SU-DHL-6 (cell line): ENCODE measurements around the gene CARD10.

Source experiments
- H2AFZ ChIP-seq: fragments of 200-600 bp; sonication (generic); 2 replicates; pipeline ENCODE4 v1.6.1; 2014; ENCODE audit warnings: low read depth, mild to moderate bottlenecking, moderate library complexity, mixed read lengths, antibody characterized with exemption, low read length; ENCODE audit not compliant: severe bottlenecking
- H3F3A ChIP-seq: fragments of 200-600 bp; shearing (Covaris generic); 2 replicates; pipeline ENCODE4 v1.6.0; 2016; ENCODE audit warnings: antibody characterized with exemption, mild to moderate bottlenecking; ENCODE audit not compliant: insufficient read depth
- H3K27ac ChIP-seq: fragments of 200-600 bp; sonication (generic); 2 replicates; pipeline ENCODE4 v1.5.1; 2016; ENCODE audit warnings: low read depth, mild to moderate bottlenecking, low read length, moderate library complexity, mixed read lengths
- H3K27me3 ChIP-seq: fragments of 200-600 bp; sonication (generic), shearing (Covaris generic); 2 replicates; pipeline ENCODE4 v1.6.0; 2014; ENCODE audit warnings: mild to moderate bottlenecking, low read length
- H3K36me3 ChIP-seq: fragments of 200-600 bp; sonication (generic); 2 replicates; pipeline ENCODE4 v1.6.1; 2014; ENCODE audit warnings: mild to moderate bottlenecking, low read length, mixed read lengths
- H3K4me2 ChIP-seq: fragments of 300-600, 200-600 bp; shearing (Covaris generic), sonication (generic); 2 replicates; pipeline ENCODE4 v1.6.0; 2014; ENCODE audit warnings: low read length, low read depth, mild to moderate bottlenecking; ENCODE audit not compliant: poor library complexity, severe bottlenecking
- H3K4me3 ChIP-seq: fragments of 200-600 bp; sonication (generic); 2 replicates; pipeline ENCODE4 v1.5.1; 2014; ENCODE audit warnings: antibody characterized with exemption, low read length, mild to moderate bottlenecking, mixed read lengths; ENCODE audit not compliant: insufficient read depth, poor library complexity, severe bottlenecking
- H3K79me2 ChIP-seq: fragments of 200-600 bp; sonication (generic); 2 replicates; pipeline ENCODE4 v1.6.1; 2014; ENCODE audit warnings: mild to moderate bottlenecking, low read length, moderate library complexity; ENCODE audit not compliant: insufficient read depth
- H3K9ac ChIP-seq: fragments of 200-600 bp; sonication (generic); 2 replicates; pipeline ENCODE4 v1.7.0; 2014; ENCODE audit warnings: mild to moderate bottlenecking, low read length
- H3K9me2 ChIP-seq: fragments of 200-600 bp; sonication (generic); replicated peaks from 2 replicates; pipeline ENCODE4 v1.6.1; 2014; ENCODE audit warnings: low read length; ENCODE audit not compliant: insufficient read depth
- H3K9me3 ChIP-seq: fragments of 200-600 bp; sonication (generic); 2 replicates; pipeline ENCODE4 v1.6.1; 2014; ENCODE audit warnings: low read length, mixed read lengths; ENCODE audit not compliant: insufficient read depth
- H4K20me1 ChIP-seq: fragments of 200-600 bp; sonication (generic); 2 replicates; pipeline ENCODE4 v1.6.1; 2014; ENCODE audit warnings: low read depth, mild to moderate bottlenecking, antibody characterized with exemption, low read length, moderate library complexity, mixed read lengths
- EZH2phosphoT487 ChIP-seq: fragments of 200-600 bp; sonication (generic), shearing (Covaris generic); conservative IDR thresholded peaks from 2 replicates; pipeline ENCODE4 v1.6.1; 2018; ENCODE audit warnings: mild to moderate bottlenecking, antibody characterized with exemption, low read length, moderate library complexity, mixed read lengths
- TF ChIP-seq, protein P1 (sequence below): fragments of 200-600 bp; sonication (generic); IDR thresholded peaks from one replicate; pipeline ENCODE4 v1.5.1; 2017; ENCODE audit warnings: antibody characterized with exemption, mild to moderate bottlenecking, low read length, moderate library complexity; ENCODE audit not compliant: insufficient read depth, poor library complexity, severe bottlenecking

CARD10 gene

DNA sequence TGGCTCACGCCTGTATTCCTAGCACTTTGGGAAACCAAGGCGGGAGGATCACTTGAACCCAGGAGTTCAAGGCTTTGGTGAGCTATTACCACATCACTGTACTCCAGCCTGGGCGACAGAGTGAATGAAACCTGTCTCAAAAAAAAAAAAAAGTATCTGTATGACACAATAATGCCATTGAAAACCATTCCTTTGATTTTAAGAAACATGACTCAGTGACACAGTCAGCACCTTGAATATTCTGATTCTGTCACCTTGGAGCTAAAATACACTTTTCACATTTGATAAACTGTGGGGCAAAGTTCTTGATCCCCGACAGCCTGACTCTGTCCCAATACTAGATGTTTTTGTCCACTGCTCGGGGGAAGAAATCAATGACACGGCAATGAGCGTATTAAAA is 75.2 kb downstream of the CARD10 start:
- Histone ChIP-seq H3K27me3 (no peaks in the 10 kb centered on the region), H3K79me2 (no peaks in the 10 kb centered on the region), H3K36me3 (no peaks in the 10 kb centered on the region), H3K27ac (no peak overlapping the region), H3K4me2 (no peak overlapping the region), H3K9me2 (no peaks in the 10 kb centered on the region), H4K20me1 (no peaks in the 10 kb centered on the region), H3K9ac (no peak overlapping the region), H3K9me3 (no peaks in the 10 kb centered on the region), H2AFZ (no peak overlapping the region), H3K4me3 (no peak overlapping the region), H3F3A (no peaks in the 10 kb centered on the region)
- TF ChIP-seq EZH2phosphoT487: no peak
- TF ChIP-seq, protein P1, sequence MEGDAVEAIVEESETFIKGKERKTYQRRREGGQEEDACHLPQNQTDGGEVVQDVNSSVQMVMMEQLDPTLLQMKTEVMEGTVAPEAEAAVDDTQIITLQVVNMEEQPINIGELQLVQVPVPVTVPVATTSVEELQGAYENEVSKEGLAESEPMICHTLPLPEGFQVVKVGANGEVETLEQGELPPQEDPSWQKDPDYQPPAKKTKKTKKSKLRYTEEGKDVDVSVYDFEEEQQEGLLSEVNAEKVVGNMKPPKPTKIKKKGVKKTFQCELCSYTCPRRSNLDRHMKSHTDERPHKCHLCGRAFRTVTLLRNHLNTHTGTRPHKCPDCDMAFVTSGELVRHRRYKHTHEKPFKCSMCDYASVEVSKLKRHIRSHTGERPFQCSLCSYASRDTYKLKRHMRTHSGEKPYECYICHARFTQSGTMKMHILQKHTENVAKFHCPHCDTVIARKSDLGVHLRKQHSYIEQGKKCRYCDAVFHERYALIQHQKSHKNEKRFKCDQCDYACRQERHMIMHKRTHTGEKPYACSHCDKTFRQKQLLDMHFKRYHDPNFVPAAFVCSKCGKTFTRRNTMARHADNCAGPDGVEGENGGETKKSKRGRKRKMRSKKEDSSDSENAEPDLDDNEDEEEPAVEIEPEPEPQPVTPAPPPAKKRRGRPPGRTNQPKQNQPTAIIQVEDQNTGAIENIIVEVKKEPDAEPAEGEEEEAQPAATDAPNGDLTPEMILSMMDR: no peak

DNA sequence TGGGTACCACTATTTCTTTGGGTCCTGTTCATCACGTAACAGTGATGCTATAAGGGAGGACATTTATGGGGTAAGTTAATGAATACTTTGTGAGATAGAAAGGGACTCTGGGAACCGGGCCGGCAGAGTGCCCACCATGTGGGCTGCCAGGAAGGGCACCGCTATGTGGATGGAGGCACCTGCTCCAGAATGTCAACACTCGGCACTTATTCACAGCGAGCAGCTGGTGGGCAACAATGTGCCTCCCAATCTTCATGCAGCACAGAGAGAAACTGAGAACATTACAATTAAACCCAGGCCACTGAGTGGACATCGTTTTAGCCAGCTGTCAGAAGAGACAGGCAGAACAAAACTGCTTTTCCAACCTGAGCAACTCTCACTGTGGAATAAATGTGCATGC is 76.1 kb downstream of the CARD10 start:
- H3K79me2 ChIP-seq: no peaks in the 10 kb centered on the region
- H3F3A ChIP-seq: no peaks in the 10 kb centered on the region
- TF ChIP-seq, protein P1: no peak
- TF ChIP-seq EZH2phosphoT487: no peak
- H3K27me3 ChIP-seq: no peaks in the 10 kb centered on the region
- H3K9me3 ChIP-seq: no peaks in the 10 kb centered on the region
- H4K20me1 ChIP-seq: no peaks in the 10 kb centered on the region
- H3K4me2 ChIP-seq: no peak overlapping the region
- no peaks in the 10 kb centered on the region for H3K36me3 ChIP-seq
- H2AFZ ChIP-seq: no peak overlapping the region
- no peak overlapping the region for H3K9ac ChIP-seq
- no peaks in the 10 kb centered on the region for H3K9me2 ChIP-seq
- H3K4me3 ChIP-seq: no peak overlapping the region
- H3K27ac ChIP-seq: no peak overlapping the region

DNA sequence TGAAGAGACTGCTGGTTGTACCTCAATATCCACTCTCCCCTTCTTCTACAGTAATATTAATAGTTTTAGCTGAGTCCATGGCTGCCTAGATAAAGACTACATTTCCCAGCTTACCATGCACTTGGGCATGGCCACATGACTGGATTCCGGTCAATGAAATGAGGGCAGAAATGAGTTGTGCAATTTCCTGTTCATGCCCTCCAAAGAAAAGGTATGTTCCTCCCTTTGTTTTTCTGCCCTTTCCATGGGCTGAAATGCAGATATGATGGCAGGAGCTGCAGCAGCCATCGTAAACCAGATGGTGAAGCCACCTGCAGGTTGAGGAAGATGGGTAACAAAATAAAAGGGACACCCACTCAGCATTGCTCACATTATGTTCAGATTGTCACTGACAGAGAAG is 76.7 kb downstream of the CARD10 start:
- H3K27me3 ChIP-seq: no peaks in the 10 kb centered on the region
- H3F3A ChIP-seq: no peaks in the 10 kb centered on the region

More for the DNA sequence above, 76.7 kb downstream of the CARD10 start:
- H3K36me3 ChIP-seq: no peaks in the 10 kb centered on the region
- no peak overlapping the region for H3K4me2 ChIP-seq
- TF ChIP-seq, protein P1: no peak
- no peak for TF ChIP-seq EZH2phosphoT487
- no peak overlapping the region for H3K27ac ChIP-seq
- no peak overlapping the region for H2AFZ ChIP-seq
- H3K9ac ChIP-seq: no peak overlapping the region
- H3K9me3 ChIP-seq: no peaks in the 10 kb centered on the region
- no peaks in the 10 kb centered on the region for H4K20me1 ChIP-seq
- H3K4me3 ChIP-seq: no peak overlapping the region
- H3K9me2 ChIP-seq: no peaks in the 10 kb centered on the region
- no peaks in the 10 kb centered on the region for H3K79me2 ChIP-seq
